Inferior parietal cortex (tissue), 1 donor: ENCODE data around the gene GNPDA1.

ENCODE experiments used
- DNase-seq: peaks from one replicate; pipeline ENCODE4 v3.0.0-alpha.2; 2016; ENCODE audit errors: extremely low spot score

Gene GNPDA1

DNA sequence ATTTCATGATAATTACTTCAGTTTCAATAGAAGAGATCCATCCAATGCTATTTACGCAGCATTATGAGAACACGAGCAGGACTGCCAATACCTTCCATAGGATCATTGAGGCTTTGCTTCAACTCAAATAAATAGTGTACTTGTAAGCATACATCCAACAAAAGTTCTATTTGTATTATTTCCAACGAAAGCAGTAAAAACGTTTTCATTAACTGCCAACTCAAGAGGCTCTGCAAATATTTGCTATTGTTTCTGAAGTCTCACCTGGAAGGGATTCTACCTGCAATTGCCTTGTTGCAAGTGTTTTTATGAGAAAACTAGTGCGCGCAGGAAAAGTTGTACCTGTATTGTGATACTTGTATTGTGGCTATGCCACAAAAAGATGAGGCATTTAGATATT, 11.0 kb upstream of the GNPDA1 start:
- DNase-seq = no peak

DNA sequence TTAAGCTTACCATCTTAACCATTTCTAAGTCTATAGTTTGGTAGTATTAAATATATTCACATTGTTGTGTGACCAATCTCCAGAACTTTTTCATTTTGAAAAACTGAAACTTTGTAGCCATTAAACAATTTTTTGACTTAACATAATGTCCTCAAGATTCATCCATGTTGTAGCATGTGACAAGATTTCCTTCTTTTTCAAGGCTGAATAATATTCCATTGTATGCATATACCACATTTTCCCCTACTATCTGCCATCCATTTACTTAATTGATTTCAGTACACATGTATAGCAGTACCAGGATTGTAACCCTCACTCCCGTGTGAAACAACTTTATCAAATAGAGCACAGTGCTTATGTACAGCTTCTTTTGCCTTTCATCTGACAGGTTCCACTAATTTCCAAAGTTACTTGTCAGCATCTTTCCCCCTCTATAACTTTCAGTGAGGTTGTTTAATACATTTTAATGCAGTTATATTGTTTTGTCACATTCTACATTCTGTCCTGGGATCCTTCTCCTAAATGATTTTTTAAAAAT, 7.4 kb upstream of the GNPDA1 start:
- no peak for DNase-seq

DNA sequence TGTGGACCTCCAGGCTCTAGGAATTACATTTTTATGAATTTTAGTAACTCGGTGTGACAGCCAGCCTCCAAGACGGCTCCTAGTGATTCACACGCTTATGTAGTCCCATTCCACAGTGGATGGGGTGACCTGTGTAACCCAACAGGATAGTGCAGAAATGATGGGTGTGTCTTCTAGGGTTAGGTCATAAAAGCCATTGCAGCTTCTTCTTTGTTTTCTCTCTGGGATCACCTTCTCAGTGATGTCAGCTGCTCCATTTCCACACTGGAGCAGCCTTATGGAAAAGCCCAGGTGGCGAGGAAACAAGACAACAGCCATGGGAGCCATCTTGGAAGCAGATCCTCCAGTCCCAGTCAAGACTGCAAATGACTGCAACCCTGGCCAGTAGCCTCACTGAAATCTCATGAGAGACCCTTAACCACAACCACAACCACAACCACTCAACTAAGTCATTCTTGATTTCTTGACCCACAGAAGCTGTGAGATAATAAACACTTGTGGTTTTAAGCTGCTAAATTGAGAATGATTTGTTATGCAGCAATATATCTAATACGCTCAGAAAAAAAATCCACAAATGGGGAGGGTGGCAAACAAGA, 5.1 kb upstream of the GNPDA1 start:
- DNase-seq = no peak

DNA sequence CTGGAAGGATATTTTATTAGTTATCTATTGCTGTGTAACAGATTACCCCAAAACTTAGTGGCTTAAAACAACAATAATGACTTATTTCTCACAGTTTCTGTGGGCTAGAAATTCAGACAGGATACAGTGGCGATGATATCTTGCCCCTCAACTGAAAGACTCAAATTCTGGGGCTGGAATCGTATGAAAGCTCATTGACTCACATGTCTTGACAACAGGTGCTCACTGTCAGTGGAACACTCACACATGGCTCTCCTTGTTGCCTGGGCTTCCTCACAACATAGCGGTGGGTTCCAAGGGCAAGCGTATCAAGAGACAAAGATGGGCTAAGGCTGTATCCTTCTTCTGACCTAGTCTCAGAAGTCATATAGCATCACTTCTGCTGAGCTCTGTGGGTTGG, 3.7 kb upstream of the GNPDA1 start:
- no peak for DNase-seq

DNA sequence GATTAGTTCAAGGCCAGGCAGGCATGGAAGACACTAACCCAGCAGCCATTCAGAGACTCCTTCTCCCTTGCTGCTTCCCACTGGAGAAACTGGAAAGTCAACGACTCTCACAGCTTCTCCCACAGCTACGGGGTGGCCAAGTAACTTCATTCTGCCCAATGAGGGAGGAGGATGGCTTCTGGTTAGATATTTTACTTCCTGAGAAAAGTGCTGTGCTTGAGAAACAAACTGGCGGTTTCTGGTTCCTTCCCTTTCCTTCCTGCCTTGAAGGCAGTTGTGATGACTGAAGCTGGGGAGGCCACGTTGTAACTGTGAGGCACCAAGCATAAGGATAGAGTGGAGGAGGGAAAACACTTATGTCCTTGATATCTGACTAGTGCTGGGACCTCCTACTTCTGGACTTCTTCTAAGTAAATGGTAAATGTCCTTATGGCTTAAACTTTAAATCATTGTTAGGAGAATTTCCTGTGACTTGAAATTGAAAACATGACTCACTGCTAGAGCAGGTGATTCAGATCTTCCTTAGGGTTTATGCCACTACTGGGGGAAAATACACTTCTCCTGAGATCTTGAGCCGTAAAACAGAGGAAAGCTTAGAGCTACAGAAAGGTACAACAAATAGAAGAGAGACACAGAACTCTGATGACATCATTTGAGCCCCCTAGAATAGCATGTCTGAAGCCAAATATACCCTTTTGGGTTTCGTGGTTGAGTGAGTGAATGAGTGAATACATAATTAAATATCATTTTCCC, 3.1 kb upstream of the GNPDA1 start:
- DNase-seq = no peak

DNA sequence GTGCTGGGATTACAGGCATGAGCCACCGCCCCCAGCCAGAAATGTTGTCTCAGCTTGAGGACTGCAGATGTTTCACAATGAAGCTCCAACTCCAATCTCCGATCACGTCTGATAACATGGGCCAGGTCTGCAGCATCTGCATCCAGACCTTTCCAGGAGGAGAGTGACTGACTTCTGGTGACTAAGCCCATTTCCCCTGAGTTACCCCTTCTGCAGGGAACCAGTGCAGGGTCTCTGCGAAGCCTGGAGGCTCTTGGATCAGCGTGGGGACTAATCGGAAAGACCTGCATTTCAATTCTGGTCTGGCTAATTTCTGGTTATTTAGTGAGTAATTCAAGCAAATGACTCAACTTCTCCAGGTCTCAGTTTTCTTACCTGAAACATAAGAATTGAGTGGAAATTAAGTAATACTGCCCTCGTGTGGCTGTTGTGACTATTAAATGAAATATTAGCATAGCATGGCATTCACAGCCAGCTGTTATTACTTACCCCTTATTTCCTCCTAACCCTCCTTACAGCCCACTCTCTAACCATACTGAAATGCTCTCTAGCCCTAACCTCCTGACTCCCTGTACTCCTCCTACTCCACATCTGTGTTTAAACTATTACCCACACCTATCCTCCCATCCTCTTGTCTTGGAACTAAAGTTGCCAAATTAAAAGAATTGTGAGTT, 2.2 kb upstream of the GNPDA1 start:
- DNase-seq = peak; percentile 75

DNA sequence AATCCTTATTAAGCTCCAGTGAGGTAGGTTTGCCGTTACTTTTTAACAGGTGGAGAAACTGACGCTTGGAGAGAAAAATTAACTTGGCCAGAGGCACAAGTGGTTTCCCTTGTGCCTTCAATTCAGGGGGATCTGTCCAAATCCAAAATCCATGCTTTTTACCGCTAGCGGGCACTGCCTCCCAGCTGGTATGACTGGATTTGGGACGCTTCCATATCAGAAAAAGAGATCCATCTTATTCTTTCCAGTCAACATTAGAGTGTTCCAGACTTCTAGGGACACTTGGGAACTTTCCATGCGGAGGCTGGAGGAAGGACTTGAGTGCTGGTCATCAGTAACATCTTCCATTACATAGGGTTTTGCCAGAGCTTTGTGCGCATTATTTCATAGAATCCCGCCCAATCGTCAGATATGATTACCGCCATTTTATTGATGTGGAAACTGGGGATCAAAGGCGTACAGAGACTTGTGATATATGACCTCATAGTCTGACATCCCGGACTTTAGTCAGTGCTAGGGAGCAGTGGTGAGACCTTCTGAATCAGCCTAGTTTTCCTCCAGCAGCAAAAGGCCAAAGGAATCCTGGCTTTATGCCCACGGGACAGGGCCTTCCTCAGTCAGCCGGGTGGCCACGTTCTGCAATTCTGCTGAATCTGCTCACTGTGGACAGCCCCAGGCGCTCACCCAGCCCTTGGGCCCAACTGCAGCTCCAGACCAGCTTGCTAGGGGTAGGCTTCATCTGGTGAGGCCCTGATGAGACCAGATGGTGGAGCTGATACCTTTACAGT, 1.1 kb upstream of the GNPDA1 start:
- peak; percentile 58 for DNase-seq

DNA sequence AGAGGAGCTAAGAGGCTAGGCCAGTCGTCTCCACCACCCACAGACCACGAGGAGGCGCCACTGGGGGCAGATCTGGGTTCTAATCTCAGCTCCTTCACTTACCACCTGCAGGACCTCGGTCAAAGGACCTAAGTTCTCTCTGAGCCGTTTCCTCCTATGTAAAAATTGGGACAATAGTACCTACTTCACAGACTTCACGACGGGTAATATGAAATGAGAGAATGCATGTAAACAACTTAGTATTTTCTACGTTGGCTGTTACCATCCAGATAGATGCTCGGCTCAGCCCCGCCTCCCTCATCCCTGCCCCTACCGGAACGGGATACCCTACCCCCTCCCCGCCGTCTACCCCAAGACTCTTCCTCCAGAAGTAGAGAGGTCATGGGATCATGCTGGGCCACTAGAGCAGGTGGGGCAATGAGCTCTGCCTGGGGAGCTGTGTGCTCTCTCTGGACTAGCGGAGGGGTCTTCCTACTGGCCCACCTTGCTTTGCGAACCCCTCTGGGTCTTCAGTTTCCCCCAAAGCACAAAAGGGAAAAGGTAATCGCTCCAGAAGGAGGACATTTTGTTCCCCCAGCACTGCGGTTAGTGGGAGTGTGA, 541 bp downstream of the GNPDA1 start:
- DNase-seq = peak; percentile 54

DNA sequence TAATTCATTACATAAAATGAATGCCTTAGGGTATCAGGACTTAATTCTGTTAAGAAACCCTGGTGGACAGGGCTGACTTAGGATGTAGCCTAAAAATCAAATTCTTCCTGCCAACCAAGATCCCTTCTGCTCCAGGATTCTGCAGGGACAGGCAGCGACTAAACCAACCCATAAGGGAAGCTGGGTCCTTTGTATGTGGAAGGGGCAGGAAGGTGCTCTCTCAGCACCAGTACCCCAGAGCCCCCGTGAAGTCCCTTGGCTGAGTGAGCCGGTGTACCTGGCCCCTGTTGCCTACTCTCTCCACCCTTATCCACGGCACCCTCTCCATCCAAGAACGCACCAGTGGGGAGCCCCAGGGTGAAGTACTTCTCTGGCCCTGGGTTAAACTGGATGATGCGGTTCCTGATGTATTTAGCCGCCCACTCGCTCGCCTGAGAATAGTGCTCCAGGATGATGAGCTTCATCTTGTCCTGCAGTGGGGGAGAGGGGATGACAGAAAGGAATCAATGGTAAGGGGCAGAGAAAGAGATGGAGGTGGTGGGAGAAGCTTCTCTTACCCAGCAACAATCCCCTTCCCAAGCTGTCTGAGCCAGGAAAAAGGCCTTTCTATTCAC, 1.1 kb downstream of the GNPDA1 start:
- DNase-seq = no peak

DNA sequence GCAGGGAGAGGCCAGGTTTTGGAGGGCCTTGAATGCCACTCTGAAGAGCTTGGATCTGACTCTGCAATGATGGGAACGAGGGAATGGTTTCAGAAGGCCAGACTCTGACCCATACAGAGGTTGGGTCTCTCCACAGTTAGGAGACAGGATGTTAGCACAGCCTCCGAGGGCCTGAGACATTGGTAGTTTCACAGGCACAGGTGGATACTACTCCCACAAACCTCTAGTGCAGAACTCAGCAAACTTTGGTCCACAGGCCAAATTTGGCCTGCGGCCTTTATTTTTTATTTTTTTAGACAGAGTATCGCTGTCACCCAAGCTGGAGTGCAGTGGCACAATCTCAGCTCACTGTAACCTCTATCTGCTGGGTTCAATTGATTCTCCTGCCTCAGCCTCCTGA, 2.9 kb downstream of the GNPDA1 start:
- DNase-seq = no peak

DNA sequence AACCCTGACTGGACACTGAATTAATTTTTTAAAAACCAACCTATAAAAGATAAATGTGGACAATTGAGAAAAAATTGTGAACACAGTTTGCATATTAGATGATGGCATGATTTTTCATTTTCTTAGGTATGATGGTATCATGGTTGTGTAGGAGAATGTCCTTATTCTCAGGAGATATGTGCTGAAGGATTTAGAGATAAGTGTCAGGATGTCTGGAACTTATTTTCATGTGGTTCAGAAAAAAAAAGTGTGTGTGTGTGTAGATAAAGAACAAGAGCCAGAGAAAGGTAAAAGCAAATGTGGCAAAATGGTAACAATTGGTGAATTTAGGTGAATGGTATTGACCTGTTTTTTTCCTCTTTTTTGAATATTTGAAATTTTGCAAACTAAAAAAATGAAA, 4.0 kb downstream of the GNPDA1 start:
- DNase-seq = no peak

DNA sequence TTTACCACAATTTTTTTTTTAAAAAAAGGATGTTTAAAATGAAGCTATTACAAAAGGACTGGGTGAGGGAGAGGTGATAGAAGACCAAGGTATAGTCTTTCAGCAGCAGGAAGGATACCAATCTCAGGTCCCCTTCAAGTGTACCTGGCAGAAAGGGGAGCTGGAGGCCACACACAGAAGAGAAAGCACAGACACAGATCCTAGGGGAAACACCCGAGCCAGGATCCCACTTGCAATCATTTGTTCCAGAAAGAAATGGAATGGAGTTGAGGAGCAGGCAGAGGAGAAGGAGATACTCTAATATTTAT, 5.6 kb downstream of the GNPDA1 start:
- no peak for DNase-seq

DNA sequence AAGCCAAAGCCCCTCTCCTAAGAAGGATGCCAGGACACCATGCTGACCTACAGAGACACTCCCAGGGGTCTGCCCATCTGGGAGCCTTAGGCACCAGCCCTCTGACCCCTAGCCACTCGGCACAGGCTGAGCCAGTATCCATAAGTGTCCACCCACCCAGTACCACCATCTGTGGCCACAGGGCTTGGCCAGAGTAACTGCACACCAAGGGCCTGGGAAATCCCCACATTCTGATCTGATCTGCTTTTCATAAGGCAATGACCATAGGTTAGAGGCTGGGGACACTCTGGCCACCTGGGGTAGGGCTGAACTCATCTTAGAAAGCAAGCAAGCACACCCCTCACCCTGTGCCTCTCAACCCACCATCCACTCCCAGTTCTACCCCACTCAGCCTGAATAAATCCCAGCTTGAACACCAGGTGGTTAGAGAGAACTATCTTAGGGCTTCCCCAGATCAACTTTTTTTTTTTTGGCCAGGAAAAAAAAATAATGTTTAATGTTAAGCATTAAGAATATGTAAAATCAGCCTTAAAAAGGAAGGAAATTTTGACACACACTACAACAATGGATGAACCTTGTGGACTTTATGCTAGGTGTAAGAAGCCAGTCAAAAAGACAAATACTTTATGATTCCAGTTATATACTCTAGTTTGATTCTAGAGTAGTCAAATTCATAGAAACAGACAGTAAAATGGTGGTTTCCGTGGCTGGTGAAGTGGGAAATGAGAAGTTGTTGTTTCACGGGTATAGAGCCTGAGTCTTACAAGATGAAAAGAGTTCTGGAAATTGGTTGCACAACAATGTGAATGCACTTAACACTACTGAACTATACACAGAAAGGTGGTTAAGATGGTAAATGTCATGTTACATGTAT, 6.2 kb downstream of the GNPDA1 start:
- no peak for DNase-seq

DNA sequence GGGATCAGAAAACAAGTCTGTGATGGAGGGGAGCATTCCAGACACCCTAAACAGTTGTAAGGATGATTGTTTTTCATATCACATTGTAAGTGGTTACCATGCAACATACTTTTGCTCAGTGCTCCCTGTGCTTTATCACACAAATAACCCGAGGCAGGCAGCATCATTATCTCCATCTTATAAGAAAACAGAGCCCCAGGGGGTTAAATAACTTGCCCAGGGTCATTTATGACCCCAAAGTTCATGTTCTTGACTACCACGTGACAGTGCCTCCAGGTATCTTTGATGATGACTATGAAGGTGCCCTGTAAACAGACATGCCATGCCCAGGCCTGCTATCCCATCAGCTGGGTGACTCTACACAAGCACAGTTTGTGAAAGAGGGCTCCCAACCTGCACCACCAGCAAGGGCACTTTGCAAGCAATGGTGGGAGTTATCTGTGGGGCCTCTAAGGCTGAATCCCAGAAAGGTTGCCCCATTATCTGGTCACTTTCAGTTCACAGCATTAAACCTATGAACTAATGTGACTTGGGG, 9.5 kb downstream of the GNPDA1 start:
- no peak for DNase-seq

DNA sequence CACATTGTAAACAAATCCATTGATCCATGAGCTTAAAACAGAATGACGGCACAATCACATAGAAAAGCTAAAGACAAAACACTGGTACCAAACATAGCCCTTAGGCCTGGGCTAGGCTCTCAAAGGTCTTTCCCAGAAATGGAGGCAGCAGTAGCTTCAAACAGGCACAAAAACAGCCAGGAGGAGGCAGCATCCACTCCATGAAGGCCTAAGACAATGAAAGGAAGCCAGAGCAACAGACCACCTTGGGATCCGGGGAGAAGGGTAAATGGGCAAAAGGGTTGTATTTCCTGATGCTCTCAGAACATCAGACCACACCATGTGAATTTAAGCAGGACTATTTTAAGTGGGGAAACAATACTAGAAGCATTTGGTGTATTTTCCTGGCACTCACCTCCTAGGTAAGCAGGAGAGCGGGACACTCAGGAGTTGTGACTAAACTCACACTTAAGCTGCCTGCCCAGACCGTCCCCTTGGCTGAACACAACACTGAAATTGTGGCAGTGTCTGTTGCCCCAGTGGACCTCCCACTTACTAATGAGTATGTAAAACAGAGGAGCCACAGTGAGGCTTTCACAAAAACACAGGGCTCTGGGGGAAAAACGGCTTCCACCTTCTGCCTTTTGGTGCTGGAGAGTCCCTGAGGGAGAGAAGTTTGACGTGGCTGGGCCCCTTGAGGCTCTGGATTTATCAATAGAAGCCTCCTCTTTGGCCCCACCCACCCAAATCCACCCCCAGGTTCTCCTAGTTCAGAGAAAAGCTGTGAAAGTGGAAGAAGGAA, 11.9 kb downstream of the GNPDA1 start:
- DNase-seq = no peak

DNA sequence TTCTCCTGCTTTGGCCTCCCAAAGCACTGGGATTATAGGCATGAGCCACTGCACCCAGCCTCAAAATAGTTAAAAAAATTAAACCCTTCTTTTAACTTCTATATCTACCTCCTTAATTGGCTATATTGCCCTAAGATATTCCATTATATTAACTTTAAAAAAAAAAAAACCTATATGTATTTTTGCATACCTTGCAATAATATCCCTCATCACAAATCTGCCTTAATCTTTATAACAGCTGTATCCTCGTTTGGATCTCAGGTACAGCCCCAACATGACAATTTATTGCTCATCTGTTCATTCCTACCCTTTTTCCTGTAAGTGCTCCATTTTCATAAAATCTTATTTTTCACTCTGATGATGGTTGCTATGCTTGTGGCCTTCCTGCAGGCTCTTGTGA, 12.7 kb downstream of the GNPDA1 start:
- no peak for DNase-seq

DNA sequence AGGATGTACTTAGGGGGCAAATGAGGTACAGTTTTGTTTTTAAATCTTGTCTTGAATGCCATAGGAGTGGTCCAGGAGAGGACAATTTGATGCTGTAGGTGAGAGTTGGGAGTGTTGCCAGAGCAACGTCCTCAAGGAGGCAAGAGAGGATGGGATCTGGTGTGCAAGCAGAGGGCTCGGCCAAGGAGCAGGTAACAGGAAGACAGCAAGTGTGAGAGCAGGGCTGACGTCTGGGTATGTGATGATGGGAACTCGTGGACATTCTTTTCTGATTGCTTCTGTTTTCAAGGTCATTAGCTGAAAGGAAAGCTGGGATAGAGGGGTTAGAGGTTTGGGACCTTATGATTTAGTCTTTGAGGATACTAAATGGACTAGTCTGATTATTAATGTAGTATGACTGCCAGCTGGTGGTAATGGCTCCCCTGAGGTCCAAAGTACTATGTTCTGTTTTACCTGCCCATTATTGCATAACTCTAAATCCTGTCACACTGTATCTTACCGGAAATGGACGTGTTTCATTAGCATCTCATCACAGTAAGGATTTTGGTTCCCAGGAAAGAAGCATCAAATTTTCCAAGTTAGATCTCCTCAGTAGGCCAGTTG, 15.4 kb downstream of the GNPDA1 start:
- DNase-seq = no peak

DNA sequence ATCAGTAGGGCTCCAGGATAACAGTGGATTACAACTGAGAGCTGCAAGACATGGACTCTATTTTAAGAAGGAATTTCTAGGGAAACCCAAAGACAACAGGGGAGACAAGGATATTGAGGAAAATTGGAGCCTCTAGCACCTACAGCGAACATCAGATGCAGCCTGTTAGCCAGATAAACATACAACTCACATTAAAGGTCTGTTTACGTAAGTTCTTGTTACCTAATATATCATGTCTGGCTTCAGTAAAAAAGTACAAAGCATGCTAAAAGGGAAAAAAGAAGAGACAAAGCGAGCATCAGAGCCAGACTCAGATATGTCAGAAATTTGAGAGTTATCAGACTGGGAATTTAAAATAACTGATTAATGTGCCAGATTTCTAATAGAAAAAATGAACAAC, 17.2 kb downstream of the GNPDA1 start:
- no peak for DNase-seq

DNA sequence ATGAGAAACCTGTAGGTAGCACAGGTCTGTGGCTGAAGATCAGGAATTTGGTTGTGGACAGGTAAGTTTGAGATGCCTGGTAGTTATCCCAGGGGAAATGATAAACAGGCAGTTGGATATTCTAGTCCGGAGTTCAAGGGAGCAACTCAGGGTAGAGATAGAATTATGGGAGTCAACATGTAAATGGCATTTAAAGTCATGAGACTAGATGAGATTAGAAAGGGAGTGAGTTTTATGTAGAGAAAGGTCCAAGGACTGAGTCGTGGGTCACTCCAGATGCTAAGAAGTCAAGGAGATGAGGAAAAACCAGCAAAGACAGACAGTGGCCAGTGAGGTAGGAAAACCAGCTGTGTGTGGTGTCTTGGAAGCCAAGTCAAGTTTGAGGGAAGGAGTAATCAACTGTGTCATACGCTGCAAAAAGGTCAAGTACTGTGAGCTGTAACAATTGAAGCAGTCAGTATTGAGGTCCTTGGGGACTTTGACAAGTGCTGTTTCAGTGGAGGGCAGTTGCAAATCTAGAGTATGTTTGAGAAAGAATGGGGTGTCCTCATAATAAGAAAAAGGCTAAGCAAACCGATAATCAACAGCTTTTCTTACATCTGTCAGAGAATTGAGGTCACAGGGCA, 18.2 kb downstream of the GNPDA1 start:
- DNase-seq = no peak
